GM12878 (cell line): ENCODE results near the gene ERC1. TPM values are rescaled to one million over a fixed set of nuclear protein-coding genes. Genes with fewer than 3 reads are reported as not detected.

Experiments used
- ATAC-seq: fragments of 200-7000 bp; cut with Tn5 transposase; 3 replicates; pipeline ENCODE4 v1.9.1; 2020; ENCODE audit warnings: mild to moderate bottlenecking, moderate library complexity
- BruUV-seq: library from RNA; stranded (reverse); fragments of 400-500 nt; replicated peaks from 2 replicates; lab custom pipeline; 2021; lab: Mats Ljungman, UMichigan
- CTCF ChIA-PET: fragments of 300-600 bp; sonication (Branson Sonifier 250); formaldehyde crosslinking; extraction: SDS; loops from one replicate; lab custom pipeline; 2021; ENCODE audit warnings: inconsistent platforms; lab: Yijun Ruan, JAX
- POLR2A ChIA-PET: fragments of 350-600 bp; formaldehyde crosslinking; extraction: SDS; loops from one replicate; lab custom pipeline; 2021; ENCODE audit warnings: inconsistent platforms; lab: Charles Lee
- RAD21 ChIA-PET: fragments of 300-600 bp; sonication (Branson Sonifier 250); formaldehyde crosslinking; loops from one replicate; lab custom pipeline; 2023; ENCODE audit warnings: antibody characterized with exemption; ENCODE audit not compliant: unreplicated experiment; lab: Charles Lee
- SMC1A ChIA-PET: fragments of 300-600 bp; sonication (Branson Sonifier 250); formaldehyde crosslinking; loops from one replicate; lab custom pipeline; 2023; ENCODE audit not compliant: unreplicated experiment, uncharacterized antibody; lab: Charles Lee
- DNase-seq: peaks from one replicate; pipeline ENCODE4 v3.0.0-alpha.2; 2011; ENCODE audit warnings: low read depth, low spot score
- FAIRE-seq: peaks from 3 replicates; lab custom pipeline; 2011; peaks lifted over from hg19 to GRCh38; lab: Jason Lieb, UNC
- H2AFZ ChIP-seq: 2 replicates; pipeline ENCODE4 v1.6.0; 2011; ENCODE audit warnings: low read depth, low read length, control low read depth; ENCODE audit not compliant: control insufficient read depth
- H3K27ac ChIP-seq: 2 replicates; pipeline ENCODE4 v1.5.1; 2011; ENCODE audit warnings: control low read depth; ENCODE audit not compliant: control insufficient read depth, insufficient read depth
- H3K27me3 ChIP-seq, 2 experiments: replicated peaks in 1 of 2; 2 replicates each; pipeline versions ENCODE4 v1.6.0 to v1.6.1; 2011; ENCODE audit warnings: low read length in 1 of 2; ENCODE audit not compliant: control insufficient read depth in 2 of 2, insufficient read depth in 2 of 2
- H3K36me3 ChIP-seq, 2 experiments: 2 replicates each; pipeline ENCODE4 v1.5.1; 2011; ENCODE audit warnings: low read length in 1 of 2; ENCODE audit not compliant: control insufficient read depth in 2 of 2, insufficient read depth in 2 of 2
- H3K4me1 ChIP-seq: 2 replicates; pipeline ENCODE4 v1.6.1; 2011; ENCODE audit warnings: mild to moderate bottlenecking, low read length, moderate library complexity, mixed read lengths; ENCODE audit not compliant: control insufficient read depth, insufficient read depth
- H3K4me2 ChIP-seq: 2 replicates; pipeline ENCODE4 v1.6.0; 2011; ENCODE audit warnings: control low read depth; ENCODE audit not compliant: control insufficient read depth, insufficient read depth
- H3K4me3 ChIP-seq: fragments of 200-600 bp; sonication (generic); 2 replicates; pipeline ENCODE4 v1.5.1; 2016
- H3K79me2 ChIP-seq: 2 replicates; pipeline ENCODE4 v1.6.0; 2011; ENCODE audit warnings: low read length; ENCODE audit not compliant: control insufficient read depth, insufficient read depth
- H3K9ac ChIP-seq: 2 replicates; pipeline ENCODE4 v1.8.0; 2011; ENCODE audit warnings: low read length, control low read depth, mixed read lengths; ENCODE audit not compliant: control insufficient read depth, insufficient read depth
- H3K9me3 ChIP-seq: replicated peaks from 3 replicates; pipeline ENCODE4 v1.5.1; 2011; ENCODE audit warnings: mild to moderate bottlenecking, low read length; ENCODE audit not compliant: control insufficient read depth, insufficient read depth
- H4K20me1 ChIP-seq: 2 replicates; pipeline ENCODE4 v1.6.0; 2011; ENCODE audit not compliant: control insufficient read depth, insufficient read depth
- CBFB ChIP-seq: IDR thresholded peaks from 2 replicates; pipeline ENCODE4 v1.6.1; 2016; ENCODE audit warnings: antibody characterized with exemption, low read depth
- CEBPZ ChIP-seq: fragments of 150-350 bp; IDR thresholded peaks from 2 replicates; pipeline ENCODE4 v1.6.1; 2016; ENCODE audit warnings: low read depth, low read length
- E4F1 ChIP-seq: fragments of 450-650 bp; IDR thresholded peaks from 2 replicates; pipeline ENCODE4 v1.6.1; 2018; ENCODE audit warnings: borderline replicate concordance, mild to moderate bottlenecking; ENCODE audit not compliant: partially characterized antibody
- EP300 ChIP-seq, 2 experiments: fragments of 150-350 bp in 1 of 2; IDR thresholded peaks; 2 replicates each; pipeline ENCODE4 v1.6.1; 2011 to 2012; ENCODE audit warnings: low read depth in 2 of 2, low read length in 2 of 2, borderline replicate concordance in 1 of 2, improper control_type of control experiment in 1 of 2, inconsistent platforms in 1 of 2; ENCODE audit not compliant: control insufficient read depth in 1 of 2
- FOS ChIP-seq: IDR thresholded peaks from 3 replicates; pipeline ENCODE4 v1.6.1; 2011; ENCODE audit warnings: borderline replicate concordance; ENCODE audit not compliant: insufficient read length; ENCODE audit errors: extremely low read depth
- HDGF ChIP-seq: fragments of 450-650 bp; IDR thresholded peaks from 2 replicates; pipeline ENCODE4 v1.6.1; 2016; ENCODE audit warnings: antibody characterized with exemption
- IKZF2 ChIP-seq, 2 experiments: fragments of 450-650 bp; IDR thresholded peaks; 2 replicates each; pipeline ENCODE4 v1.6.1; 2017; ENCODE audit warnings: mild to moderate bottlenecking in 2 of 2, moderate library complexity in 2 of 2
- JUNB ChIP-seq: IDR thresholded peaks from 2 replicates; pipeline ENCODE4 v1.6.1; 2016; ENCODE audit warnings: antibody characterized with exemption, mild to moderate bottlenecking
- KAT2A ChIP-seq: conservative IDR thresholded peaks from 2 replicates; pipeline ENCODE4 v1.6.1; 2011; ENCODE audit warnings: low read depth, low read length; ENCODE audit not compliant: control insufficient read depth
- MTA3 ChIP-seq: IDR thresholded peaks from 2 replicates; pipeline ENCODE4 v1.6.1; 2012; ENCODE audit warnings: low read length, inconsistent platforms, borderline replicate concordance
- SIX5 ChIP-seq: IDR thresholded peaks from 2 replicates; pipeline ENCODE4 v1.6.1; 2011; ENCODE audit warnings: mild to moderate bottlenecking, low read depth, low read length, moderate library complexity; ENCODE audit not compliant: severe bottlenecking
- SKIL ChIP-seq: fragments of 450-650 bp; IDR thresholded peaks from 2 replicates; pipeline ENCODE4 v1.6.1; 2017; ENCODE audit warnings: mild to moderate bottlenecking, low read depth, inconsistent platforms; ENCODE audit not compliant: poor library complexity, severe bottlenecking
- STAT3 ChIP-seq: IDR thresholded peaks from 2 replicates; pipeline ENCODE4 v1.6.1; 2011; ENCODE audit warnings: low read depth, low read length, improper control_type of control experiment
- YY1 ChIP-seq: IDR thresholded peaks from 2 replicates; pipeline ENCODE4 v1.6.1; 2011; ENCODE audit warnings: low read depth, mild to moderate bottlenecking, low read length
- WGBS: methylation state at CpG from one replicate; pipeline ENCODE4 v1.1.6; 2016; ENCODE audit warnings: low lambda C conversion rate; ENCODE audit not compliant: insufficient replicate concordance, insufficient coverage; ENCODE audit errors: missing lambda C conversion rate; 5-methylcytosine and 5-hydroxymethylcytosine counted together
- in situ Hi-C: fragments of 300-500 bp; cut with MboI; formaldehyde crosslinking; loops from 9 replicates; pipeline ENCODE4 v1.14.3; 2018; ENCODE audit warnings: mixed read lengths
- intact Hi-C: fragments of 100-400 bp; cut with micrococcal nuclease; formaldehyde crosslinking; loops from one replicate; pipeline ENCODE4 v1.14.2; 2022; ENCODE audit not compliant: unreplicated experiment
- polyA plus RNA-seq, 11 experiments: library from polyadenylated mRNA; depleted of rRNA in 4 of 11; unstranded in 6 of 11; stranded (reverse) in 5 of 11; fragments of >200 nt; fragmentation: Nextera tagmentation in 4 of 11; fragmentation: Illumina TruSeq in 1 of 11; extraction: Ambion mirVana in 4 of 11; extraction: Trizol in 1 of 11; gene quantifications; 1 replicate in 1 of 11; 2 replicates in 10 of 11; pipeline versions ENCODE4 v1.2.1 to v1.2.3, GENCODE V29; 2011 to 2016; ENCODE audit warnings: inconsistent platforms in 2 of 11, missing spikeins in 2 of 11, low read depth in 1 of 11
- total RNA-seq, 4 experiments: library from RNA; depleted of rRNA in 3 of 4; stranded (reverse); fragments of >200 nt in 3 of 4; fragmentation: Illumina TruSeq in 1 of 4; extraction: Trizol in 1 of 4; gene quantifications; 2 replicates each; pipeline versions ENCODE4 v1.2.1 to v1.2.3, GENCODE V29; 2013 to 2021

Gene ERC1
- total and polyA plus RNA-seq, 10 of the 15 experiments (the other 5 are each of a cell fraction or from before 2014, with no cell fraction given): 0.75 to 8.0 (median 5.0) TPM

- in situ Hi-C loops: no loop called here
- no peaks in the 10 kb centered on the region for H3K36me3 ChIP-seq
- H3K9ac ChIP-seq: no peak overlapping the region
- RAD21 ChIA-PET: no interaction called here
- H3K4me1 ChIP-seq: no peaks in the 10 kb centered on the region
- H3K4me2 ChIP-seq: no peak overlapping the region
- CTCF ChIA-PET: interaction anchor here (1.2 to 1.3 kb wide), 2 partner anchors 87 to 417 kb away, joined by 3 to 4 read pairs; no protein-coding TSS in a partner anchor
- no peaks in the 10 kb centered on the region for H3K27me3 ChIP-seq
- H4K20me1 ChIP-seq: no peaks in the 10 kb centered on the region
- POLR2A ChIA-PET: no interaction called here
- FAIRE-seq: no peak
- SMC1A ChIA-PET: interaction anchor here (2.5 kb wide), 1 partner anchor 62 kb away, joined by 8 read pairs; no protein-coding TSS in a partner anchor
- WGBS: 49% methylated on average over 3 of the region's 3 CpGs
- TF ChIP-seq SIX5 (no peak), STAT3 (no peak), SKIL (no peak), JUNB (no peak), E4F1 (no peak), KAT2A (no peak), HDGF (no peak), MTA3 (no peak), IKZF2 (IDR thresholded peaks at IDR 0.05) (no peak), CBFB (no peak), FOS (no peak), EP300 (IDR thresholded peaks at IDR 0.05; ENCODE audit: borderline replicate concordance in 1 of 2, control insufficient read depth in 1 of 2, low read depth in 2 of 2, low read length in 2 of 2) (no peak), CEBPZ (no peak), YY1 (no peak)
- no peak for DNase-seq
- ATAC-seq: no peak
- no peak overlapping the region for H2AFZ ChIP-seq
- intact Hi-C loops: no loop called here
- BruUV-seq: no TSS peak
- H3K4me3 ChIP-seq: no peak overlapping the region
- no peaks in the 10 kb centered on the region for H3K9me3 ChIP-seq
- no peaks in the 10 kb centered on the region for H3K79me2 ChIP-seq
- H3K27ac ChIP-seq: no peak overlapping the region
These were observed 39.8 kb downstream of the ERC1 start for GRCh38 chr12:1030779-1031178.
